Kasumi-1 (cell line): ENCODE data around the gene DACH1.

ENCODE experiments used
- DNase-seq, 2 experiments: peaks; one replicate each; lab custom pipeline; 2025; lab: John Stamatoyannopoulos, UW

The DACH1 gene

GRCh38 chr13:71624653-71625600, 242.1 kb downstream of the DACH1 start:
- no peak for DNase-seq

GRCh38 chr13:71621174-71622124, 245.6 kb downstream of the DACH1 start:
- no peak for DNase-seq

GRCh38 chr13:71619096-71619495, 247.9 kb downstream of the DACH1 start:
- DNase-seq: no peak

- no peak for DNase-seq
Observed at GRCh38 chr13:71618159-71618558, 248.8 kb downstream of the DACH1 start.

- DNase-seq: no peak
Observed at GRCh38 chr13:71617265-71617664, 249.7 kb downstream of the DACH1 start.

GRCh38 chr13:71613066-71613745, 253.8 kb downstream of the DACH1 start:
- DNase-seq: peak; percentile 84 to 87

- no peak for DNase-seq
Observed at GRCh38 chr13:71611292-71611691, 255.7 kb downstream of the DACH1 start.

- no peak for DNase-seq
Observed at GRCh38 chr13:71610876-71611275, 256.1 kb downstream of the DACH1 start.

- no peak for DNase-seq
Observed at GRCh38 chr13:71609271-71609670, 257.7 kb downstream of the DACH1 start.

GRCh38 chr13:71607575-71607974, 259.4 kb downstream of the DACH1 start:
- no peak for DNase-seq

GRCh38 chr13:71606818-71607217, 260.2 kb downstream of the DACH1 start:
- no peak for DNase-seq

- DNase-seq: no peak
Observed at GRCh38 chr13:71605744-71606143, 261.3 kb downstream of the DACH1 start.

- DNase-seq: no peak
Observed at GRCh38 chr13:71603255-71603654, 263.7 kb downstream of the DACH1 start.

GRCh38 chr13:71602344-71602743, 264.7 kb downstream of the DACH1 start:
- no peak for DNase-seq

- DNase-seq: no peak
Observed at GRCh38 chr13:71597150-71597549, 269.9 kb downstream of the DACH1 start.

GRCh38 chr13:71596116-71596515, 270.9 kb downstream of the DACH1 start:
- no peak for DNase-seq

- DNase-seq: no peak
Observed at GRCh38 chr13:71593566-71593965, 273.4 kb downstream of the DACH1 start.

GRCh38 chr13:71591374-71591773, 275.6 kb downstream of the DACH1 start:
- DNase-seq: no peak

- DNase-seq: no peak
Observed at GRCh38 chr13:71590654-71591148, 276.3 kb downstream of the DACH1 start.

GRCh38 chr13:71589032-71589431, 278.0 kb downstream of the DACH1 start:
- no peak for DNase-seq

- no peak for DNase-seq
Observed at GRCh38 chr13:71587817-71588216, 279.2 kb downstream of the DACH1 start.

- DNase-seq: no peak
Observed at GRCh38 chr13:71587193-71587592, 279.8 kb downstream of the DACH1 start.
